ENCODE results near the gene TTC1.
A peak's percentile ranks its signal among the peaks of the same experiment; 100 is the strongest.
"Not testable (repeated sequence)": the region's sequence is repeated elsewhere in the genome, so short reads cannot be mapped to it uniquely, and the experiment has no call there.

The TTC1 gene, protein sequence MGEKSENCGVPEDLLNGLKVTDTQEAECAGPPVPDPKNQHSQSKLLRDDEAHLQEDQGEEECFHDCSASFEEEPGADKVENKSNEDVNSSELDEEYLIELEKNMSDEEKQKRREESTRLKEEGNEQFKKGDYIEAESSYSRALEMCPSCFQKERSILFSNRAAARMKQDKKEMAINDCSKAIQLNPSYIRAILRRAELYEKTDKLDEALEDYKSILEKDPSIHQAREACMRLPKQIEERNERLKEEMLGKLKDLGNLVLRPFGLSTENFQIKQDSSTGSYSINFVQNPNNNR

DNA sequence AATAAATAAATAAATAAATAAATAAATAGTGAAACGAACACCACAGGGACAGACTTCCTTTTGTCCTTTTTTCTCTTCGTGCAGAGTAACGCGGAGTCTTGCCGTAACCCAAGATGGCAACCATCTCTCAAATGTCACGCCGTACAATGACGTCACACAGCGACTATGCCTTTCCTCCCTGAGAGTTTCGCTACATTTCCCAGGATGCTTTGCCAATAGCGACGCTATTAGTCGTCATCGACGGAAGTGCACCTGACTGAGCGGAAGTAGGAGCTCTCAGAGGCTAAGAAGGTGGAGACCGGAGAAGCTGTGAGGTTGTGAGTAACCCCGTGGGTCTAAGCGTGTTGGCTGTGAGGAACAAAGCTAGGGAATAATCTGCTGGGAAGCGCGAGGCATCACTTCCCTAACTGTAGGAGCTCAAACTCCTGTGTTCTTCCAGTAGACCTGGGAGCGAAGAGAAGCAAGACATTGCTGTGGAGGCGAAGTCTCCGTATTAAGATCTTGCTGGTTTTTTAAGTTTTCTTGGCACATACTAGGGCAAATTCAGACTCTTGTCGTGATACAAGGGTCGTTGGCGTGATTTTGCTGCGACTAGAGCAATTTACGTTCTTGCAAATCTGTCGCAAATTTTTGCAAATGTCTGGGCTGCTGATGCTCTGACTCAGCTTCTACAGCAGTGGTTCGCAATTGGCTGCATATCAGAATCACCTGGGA, at the start of gene TTC1:
TTC1 (plus strand) TSS at position 263 of the 714 bp plus-strand sequence. CDS start 1,390 bp downstream, outside the sequence.
- DNase-seq: peak; percentile 87

DNA sequence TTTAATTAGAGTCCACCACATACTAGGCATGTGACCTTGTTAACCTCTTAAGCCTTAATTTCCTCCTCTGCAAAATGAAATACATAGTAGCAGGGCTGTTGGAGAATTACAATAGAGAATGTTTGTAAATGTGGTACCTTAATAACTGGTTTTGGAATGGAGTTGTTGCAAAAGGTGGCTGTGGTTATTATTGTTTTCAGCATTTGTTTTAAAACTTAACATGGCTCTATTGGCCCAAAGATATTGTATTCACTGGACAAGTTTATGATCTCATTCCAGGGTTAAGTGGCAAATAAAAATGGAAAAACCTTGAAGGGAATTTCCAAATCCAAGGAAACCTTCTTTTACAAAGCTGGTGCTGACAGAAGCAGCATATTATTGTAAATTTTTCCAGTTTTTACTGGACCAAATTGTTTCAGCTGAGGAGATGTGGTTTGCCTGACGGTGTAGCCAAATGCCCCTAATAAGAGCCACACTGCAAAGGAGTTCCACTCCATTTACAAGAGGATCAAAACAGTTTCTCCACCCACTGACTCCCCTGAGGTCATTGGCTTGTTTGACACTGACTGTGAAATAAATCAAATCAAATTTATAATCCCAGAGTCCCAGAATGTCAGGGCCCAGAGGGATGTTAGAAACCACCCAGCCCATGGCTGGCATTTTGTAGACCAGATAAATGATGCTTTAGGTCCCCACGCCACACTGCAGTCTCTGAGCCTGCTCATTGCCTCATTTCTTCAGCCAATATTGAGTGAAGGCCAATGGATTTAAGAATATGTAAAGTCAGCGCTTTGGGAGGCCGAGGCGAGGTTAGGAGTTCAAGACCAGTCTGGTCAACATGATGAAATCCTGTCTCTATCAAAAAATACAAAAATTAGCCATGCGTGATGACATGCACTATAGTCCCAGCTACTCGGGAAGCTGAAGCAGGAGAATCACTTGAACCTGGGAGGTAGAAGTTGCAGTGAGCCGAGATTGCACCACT, 47.5 kb upstream of the TTC1 start:
- no peak for DNase-seq

DNA sequence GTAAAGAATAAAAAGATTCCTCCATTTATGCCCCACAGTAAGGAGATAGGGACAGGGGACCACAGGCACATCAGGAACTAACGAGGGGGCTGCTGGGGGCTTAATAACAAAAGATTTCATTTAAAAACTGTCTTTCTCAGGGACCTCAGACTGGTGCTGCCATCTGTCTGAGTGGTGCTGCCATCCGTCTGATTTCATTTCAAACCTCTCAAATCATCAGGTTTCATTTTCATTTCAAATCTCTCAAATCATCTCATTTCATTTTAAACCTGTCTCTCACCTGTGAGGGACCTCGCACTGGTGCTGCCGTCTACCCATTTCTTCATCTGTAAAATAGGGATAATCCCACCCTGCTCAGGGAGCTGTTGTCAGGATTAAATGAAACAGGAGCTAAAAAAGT, 46.7 kb upstream of the TTC1 start:
- no peak for DNase-seq

DNA sequence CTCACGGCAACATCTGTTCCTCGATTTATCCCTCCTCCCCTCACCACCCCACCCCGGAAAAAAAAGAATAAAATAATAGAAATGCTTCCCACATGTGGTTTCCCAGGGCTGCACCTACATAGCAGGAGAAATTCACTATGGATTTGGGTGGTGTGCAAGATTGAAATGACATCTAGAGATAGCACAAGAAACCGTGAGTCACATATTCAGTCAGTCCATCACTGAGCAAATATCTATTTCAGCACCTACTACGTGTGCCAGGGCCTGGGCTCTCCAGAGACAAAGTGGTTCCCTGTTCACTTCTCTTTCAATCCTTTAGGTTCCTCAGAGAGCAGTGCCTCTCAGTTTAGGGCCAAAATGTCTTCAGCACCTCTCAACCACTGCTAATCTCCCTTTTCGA, 45.0 kb upstream of the TTC1 start:
- no peak for DNase-seq

DNA sequence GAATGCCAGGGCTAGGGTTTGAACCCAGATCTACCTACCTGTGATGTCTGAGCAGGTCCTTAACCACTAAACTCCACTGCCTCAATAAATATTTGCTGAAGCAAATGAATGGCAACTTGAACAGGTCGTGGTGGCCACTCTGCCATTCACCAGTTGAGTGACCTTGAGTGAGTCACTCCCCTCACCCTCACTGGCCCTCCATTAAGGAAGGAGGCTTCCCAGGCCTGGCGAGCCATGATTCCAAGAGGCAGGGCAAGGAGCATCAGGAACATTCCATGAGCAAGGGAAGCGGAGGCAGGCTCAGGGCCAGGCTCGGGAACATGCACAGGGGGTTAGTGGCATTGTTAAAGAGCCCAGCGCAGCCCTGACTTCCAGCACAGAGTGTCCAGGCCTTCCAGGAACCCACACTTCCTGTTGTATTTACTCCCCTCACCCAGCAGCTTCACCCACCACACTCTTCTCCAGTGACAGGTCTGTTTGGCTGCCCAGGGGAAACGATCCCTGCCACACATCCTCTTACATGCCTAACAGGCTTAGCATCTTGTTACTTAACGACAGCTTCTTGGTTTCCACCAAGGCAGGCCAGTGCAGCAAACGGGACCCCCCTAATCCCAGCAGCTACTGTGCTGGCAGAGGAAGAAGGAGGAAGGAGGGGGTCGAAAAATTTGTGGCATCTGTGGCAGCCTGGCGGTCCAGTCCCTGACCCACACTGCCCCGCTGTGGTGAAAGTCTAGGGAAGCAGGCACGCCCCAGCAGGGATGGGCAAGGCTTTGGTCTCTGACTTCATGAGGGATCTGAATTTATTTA, 43.7 kb upstream of the TTC1 start:
- DNase-seq: peak; percentile 6

DNA sequence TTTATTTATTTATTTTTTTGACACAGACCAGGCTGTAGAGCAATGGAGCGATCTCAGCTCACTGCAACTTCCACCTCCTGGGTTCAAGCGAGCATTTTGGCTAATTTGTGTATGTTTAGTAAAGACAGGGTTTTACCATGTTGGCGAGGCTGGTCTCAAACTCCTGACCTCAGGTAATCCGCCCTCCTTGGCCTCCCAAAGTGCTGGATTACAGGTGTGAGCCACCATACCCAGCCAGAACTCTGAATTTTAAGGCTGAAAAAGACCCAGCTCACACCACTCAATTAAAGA, 43.2 kb upstream of the TTC1 start:
- DNase-seq: not testable (repeated sequence)

DNA sequence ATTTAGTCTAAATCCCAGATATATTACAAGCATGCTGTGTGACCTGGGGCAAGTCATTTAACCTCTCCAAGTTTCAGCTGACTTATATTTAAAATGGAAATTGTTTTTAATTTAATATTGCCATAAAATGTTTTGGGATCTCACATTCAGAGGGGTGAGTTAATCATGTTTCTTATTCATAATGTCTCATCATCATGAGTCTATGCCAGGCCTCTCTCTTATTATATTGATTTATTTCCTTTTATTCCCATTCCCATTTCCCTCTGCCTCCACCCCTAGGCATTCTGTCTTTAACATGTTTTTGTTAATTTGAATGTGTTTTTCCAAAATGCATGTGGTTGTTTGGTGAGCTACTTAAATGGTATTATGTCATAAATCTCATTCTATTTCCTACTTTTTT, 39.0 kb upstream of the TTC1 start:
- no peak for DNase-seq

DNA sequence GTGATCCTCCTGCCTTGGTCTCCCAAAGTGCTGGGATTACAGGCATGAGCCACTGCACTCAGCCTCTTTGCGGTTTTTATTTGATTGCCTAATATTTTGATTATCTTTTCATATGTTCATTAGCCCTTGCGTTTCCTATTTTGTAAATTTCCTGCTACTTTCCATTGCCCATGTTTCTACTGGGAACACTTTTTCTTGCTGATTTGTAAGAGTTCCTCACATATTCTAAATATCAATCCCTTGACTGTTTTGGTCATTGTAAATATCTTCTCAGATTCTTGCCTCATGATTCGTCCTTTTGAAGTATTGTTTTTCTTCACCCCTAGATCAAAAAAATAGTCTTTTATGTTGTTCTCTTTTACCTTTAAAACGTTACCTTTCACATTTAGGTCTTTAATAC, 37.9 kb upstream of the TTC1 start:
- DNase-seq: no peak

DNA sequence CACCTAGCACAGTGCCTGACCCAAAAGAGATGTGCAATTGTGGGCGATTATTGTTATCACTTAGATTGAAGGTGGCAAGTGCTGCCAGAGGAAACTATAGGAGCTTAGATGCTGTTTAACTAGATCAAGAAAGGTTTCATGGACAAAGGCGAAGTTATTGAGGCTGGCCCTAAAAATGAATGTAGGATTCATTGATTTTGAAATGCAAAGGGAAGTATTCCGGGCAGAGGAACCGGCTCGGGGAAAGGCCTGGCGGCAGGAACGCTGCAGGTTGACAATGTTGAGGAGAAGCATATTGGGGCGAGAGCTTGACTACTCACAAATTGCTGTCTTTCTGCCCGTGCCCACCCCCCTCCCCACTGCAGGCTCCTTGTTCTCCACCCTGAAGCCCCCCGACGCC, 37.4 kb upstream of the TTC1 start:
- no peak for DNase-seq

DNA sequence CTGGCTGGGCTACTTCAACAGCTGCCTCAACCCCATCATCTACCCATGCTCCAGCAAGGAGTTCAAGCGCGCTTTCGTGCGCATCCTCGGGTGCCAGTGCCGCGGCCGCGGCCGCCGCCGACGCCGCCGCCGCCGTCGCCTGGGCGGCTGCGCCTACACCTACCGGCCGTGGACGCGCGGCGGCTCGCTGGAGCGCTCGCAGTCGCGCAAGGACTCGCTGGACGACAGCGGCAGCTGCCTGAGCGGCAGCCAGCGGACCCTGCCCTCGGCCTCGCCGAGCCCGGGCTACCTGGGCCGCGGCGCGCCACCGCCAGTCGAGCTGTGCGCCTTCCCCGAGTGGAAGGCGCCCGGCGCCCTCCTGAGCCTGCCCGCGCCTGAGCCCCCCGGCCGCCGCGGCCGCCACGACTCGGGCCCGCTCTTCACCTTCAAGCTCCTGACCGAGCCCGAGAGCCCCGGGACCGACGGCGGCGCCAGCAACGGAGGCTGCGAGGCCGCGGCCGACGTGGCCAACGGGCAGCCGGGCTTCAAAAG, 36.9 kb upstream of the TTC1 start:
- no peak for DNase-seq

DNA sequence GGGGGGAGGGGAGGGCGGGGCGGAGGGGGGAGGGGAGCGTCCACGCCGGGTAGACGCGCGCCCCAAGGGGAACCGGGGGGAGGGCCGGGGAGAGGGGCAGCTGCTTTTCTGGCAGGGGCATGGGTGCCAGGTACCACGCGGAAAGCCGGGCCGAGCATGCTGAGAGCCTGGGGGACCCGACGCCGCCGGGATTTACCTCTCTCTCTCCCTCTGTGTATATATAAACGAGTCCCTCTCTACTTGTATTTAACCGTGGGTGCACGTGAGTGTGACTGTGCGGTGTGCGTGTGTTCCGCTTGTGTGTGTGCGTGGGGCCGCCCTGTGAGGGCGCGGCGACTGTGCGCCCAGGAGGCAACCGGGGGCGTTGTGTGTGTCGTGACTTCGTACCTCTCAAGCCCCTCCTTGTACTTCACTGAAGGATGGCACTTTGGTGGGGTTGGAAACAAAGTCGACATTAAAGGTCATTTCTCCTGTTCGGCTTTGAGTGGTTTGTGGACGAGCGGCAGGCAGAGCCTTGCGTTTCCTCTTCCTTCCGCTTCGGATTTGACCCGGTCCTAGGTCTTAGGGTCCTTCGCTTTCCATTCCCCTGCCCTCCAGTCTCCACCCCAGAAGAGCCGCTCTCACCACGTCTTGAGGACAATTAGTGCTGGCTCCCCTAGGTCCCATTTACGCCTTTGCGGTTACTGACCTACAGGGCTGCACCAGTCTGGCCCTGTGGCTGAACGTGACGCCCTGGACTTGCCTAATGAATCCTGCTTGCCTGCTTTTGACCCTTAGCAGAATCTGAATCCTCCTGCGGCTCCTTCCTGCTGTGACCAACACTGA, 36.2 kb upstream of the TTC1 start:
- DNase-seq: no peak

DNA sequence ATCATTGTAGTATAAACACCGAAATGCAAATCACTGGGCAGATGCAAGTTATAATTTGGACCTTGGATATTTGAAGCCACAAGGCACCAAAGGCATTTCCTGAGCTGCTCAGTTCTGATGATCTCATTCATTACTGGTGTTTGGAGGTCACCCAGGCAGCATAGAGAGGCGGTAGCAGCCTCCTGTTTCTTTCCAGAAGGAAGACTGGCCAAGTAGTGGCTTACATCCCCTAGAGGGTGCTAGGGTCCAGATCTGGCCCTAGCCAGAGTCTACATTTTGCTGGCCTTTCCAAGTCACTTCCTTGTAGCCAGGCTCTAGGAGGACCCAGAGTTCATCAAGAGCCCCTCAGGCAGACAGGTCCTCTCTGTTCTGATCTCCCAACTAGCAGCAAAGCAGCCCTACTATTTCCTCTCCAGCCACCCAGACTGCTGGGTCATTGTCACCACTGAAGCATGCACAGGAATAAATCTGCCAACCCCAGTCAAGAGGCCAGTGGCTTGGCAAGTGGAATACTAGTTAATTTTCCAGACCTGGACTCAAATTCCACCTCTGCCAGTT, 33.4 kb upstream of the TTC1 start:
- no peak for DNase-seq

DNA sequence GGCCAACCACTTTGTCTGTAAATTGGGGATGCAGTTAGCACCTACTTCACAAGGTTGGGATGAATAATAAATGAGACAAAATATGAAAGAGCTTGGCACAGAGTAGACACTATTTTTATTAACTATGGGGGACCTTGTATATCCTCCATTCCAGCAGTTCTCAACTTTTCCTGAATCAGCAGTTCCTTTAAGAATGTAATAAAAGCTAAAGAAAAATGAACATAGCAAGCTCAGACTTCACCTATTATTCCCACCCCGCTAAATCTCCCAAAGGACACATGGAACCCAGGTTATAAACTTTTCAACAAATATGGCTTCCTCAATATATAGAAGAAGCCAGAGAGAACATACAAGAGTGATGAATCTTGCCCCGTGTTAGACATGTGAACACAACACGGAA, 32.0 kb upstream of the TTC1 start:
- DNase-seq: no peak

DNA sequence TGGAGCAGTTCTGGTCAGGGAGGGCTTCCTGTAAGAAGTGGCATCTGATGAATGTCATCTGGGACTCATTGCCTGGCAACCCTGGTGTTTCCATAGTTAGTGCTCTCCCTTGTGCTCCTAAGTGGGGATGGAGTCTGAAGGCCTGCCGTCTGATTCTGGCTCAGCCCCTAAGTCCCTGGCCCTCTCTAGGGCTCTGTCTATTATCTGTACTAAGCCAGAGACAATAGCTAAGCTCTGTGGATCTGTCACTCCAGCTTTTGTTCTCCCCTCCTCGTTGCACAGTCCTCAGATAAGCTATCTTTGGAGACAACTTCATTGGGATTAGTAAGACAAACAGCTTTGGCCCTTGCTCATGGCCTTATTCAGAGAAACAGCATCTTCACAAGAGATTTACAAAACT, 30.6 kb upstream of the TTC1 start:
- DNase-seq: no peak

DNA sequence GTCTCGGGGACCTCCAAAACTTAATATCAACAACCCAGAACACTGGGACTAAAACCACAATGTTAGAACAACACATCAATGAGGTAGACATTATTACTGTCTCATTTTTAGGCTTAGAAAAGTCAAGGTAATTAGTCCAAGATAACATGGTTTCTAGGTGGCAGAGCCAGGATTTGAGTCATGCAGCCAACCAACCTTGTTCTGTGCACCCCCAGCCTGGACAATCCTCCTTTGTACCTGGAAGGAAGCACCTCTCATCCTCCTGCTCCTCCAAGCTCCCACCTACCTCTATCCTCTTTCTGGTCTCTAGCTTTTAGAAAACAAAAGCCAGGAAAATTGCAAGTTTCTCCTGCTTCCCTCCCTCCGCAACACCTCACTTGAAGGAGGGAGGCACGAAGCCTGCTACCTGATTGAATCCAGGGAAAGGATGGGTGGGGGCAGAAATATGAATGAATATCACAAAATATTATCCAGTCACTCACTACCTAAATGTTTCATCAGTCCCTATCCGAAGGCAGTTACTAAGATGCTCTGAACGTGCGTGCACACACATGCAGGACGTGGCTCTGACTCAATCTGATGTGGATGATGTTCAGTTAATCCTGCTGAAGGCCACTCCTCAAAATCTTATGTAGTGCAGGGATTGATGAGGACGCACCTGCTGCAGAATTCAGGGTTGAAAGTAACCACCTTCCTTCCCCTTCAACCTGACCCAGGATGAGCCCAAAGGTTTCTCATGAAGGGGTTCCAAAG, 26.3 kb upstream of the TTC1 start:
- DNase-seq: no peak

DNA sequence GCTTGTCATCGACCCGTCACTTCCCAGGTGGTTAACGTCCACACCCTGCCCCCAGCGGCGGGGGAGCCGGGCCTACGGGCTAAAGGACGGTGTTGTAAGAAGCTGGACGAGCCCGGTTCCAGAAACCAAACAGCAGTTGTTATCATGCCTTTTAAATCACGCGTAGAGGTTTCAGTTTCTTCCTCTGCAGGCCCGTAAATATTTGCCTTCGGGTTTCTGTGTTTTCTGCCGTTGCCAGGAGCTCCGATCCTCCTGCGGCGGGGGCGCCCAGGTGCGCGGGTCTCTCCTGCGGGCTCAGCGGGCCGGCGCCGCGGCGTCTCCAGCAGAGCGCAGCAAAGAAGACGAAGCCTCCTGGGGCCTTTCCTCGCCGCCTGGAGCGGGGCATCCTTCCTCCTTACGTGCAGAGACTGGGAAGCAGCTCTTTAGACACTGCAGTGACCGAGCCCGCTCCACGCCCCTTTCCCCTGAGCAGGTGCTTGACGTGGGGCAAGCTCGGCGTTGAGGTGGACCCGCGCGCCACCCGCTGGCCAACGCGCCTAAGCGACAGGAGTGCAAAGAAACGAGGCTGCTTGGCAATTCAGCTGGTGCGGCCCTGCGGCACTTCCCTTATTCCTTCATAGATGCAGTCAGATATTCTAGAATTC, 21.8 kb upstream of the TTC1 start:
- peak; percentile 7 for DNase-seq

DNA sequence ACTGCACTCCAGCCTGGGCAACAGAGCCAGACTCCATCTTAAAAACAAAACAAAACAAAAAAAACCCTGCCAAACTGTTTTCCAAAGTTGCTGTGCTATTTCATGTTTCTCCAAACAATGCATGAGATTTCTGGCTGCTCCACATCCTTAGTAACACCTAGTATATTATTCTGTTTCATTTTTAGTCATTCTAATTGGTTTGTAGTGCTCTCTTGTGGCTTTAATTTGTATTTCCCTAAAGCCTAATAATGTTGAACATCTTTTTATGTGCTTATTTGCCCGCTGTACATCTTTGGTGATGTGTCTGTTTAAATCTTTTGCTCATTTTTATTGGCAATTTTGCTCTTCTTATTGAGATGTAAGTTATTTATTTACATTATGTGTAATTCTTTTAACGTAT, 18.4 kb upstream of the TTC1 start:
- DNase-seq: no peak

DNA sequence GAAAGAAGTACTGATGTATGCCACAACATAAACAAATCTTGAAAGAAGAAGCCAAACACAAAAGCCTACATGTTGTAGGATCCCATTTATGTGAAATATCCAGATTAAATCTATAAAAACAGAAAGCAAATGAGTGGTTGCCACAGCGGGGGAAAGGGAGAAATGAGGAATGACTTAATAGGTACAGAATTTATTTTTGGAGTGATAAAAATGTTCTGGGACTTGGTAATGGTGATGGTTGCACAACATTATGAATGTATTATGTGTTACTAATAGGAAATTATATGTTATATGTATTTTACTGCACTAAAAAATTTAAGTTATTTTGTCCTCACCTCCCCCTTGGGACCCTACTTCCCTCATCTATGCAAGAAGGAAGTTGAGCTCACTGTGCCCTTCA, 16.4 kb upstream of the TTC1 start:
- no peak for DNase-seq

DNA sequence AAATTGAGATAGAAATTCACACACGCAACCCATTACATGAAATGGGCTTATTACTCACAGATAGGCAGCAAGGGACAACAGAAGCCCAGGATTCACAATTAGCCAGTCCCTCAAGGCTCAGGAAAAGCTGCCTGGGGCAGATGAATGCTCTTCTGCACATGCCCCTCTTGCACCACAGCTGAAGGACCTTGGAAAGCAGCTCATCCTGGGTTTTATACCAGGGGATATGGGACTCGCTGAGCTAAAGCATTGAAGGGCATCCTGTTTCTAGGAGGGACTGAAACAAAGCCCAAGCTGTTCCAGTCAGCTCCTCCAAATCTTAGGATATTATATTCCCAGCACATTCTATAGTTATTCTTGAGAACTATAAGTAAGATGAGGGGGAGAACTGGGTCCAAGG, 15.7 kb upstream of the TTC1 start:
- no peak for DNase-seq

DNA sequence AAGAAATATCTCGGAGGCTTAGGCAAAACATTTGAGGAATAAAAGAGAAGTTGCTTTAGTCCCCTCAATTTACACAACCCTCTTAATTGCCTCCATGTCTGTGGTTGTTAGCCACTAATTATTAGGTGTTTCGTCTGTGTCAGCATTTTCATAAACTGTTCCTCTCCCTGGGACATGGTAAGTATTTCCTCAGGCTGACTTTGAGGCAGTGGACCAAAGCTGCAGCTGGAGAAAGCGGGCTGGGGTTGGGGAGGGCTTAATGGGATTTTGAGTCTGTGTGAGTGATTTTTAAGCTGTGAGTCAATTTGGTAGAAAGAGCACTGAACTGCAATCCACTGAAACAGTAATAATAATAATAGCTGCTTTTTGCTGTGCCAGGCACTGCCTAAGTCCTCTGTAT, 13.0 kb upstream of the TTC1 start:
- no peak for DNase-seq

All from NK-92 treated with Interleukin-12 subunit alpha and Interleukin-12 subunit beta, amount 100 ng/mL, for 24 hours (cell line).